Activated CD4-positive, alpha-beta T cell treated with anti-CD3 and anti-CD28 coated beads, Interleukin-10, Interleukin-2, amounts not matched to agents 100 ng/mL and 50 ng/mL, durations not matched to agents 16 hours and 8 hours (primary cell): Measurements from ENCODE around the gene PARD3.
A peak's percentile ranks its signal among the peaks of the same experiment; 100 is the strongest.
"Not testable (repeated sequence)": the region's sequence is repeated elsewhere in the genome, so short reads cannot be mapped to it uniquely, and the experiment has no call there.

Experiments
- DNase-seq: peaks from one replicate; pipeline ENCODE4 v3.0.0-alpha.2; 2020

The PARD3 gene

GRCh38 chr10:34762603-34763299, 52.3 kb downstream of the PARD3 start:
- no peak for DNase-seq

GRCh38 chr10:34762156-34762555, 52.9 kb downstream of the PARD3 start:
- DNase-seq: no peak

GRCh38 chr10:34761453-34761852, 53.6 kb downstream of the PARD3 start:
- no peak for DNase-seq

GRCh38 chr10:34760606-34761005, 54.5 kb downstream of the PARD3 start:
- DNase-seq: no peak

- no peak for DNase-seq
Observed at GRCh38 chr10:34759837-34760215, 55.3 kb downstream of the PARD3 start.

- DNase-seq: no peak
Observed at GRCh38 chr10:34759161-34759836, 55.8 kb downstream of the PARD3 start.

- DNase-seq: peak; percentile 8
Observed at GRCh38 chr10:34758447-34758996, 56.6 kb downstream of the PARD3 start.

- DNase-seq: no peak
Observed at GRCh38 chr10:34757933-34758332, 57.2 kb downstream of the PARD3 start.

GRCh38 chr10:34757181-34757580, 57.9 kb downstream of the PARD3 start:
- not testable (repeated sequence) for DNase-seq

- DNase-seq: no peak
Observed at GRCh38 chr10:34756584-34756983, 58.5 kb downstream of the PARD3 start.

- DNase-seq: no peak
Observed at GRCh38 chr10:34753014-34753757, 61.9 kb downstream of the PARD3 start.

GRCh38 chr10:34751272-34751671, 63.8 kb downstream of the PARD3 start:
- DNase-seq: no peak

GRCh38 chr10:34750795-34751194, 64.3 kb downstream of the PARD3 start:
- not testable (repeated sequence) for DNase-seq

GRCh38 chr10:34748767-34749166, 66.3 kb downstream of the PARD3 start:
- no peak for DNase-seq

GRCh38 chr10:34748357-34748756, 66.7 kb downstream of the PARD3 start:
- DNase-seq: no peak

GRCh38 chr10:34746094-34746493, 69.0 kb downstream of the PARD3 start:
- DNase-seq: no peak

- no peak for DNase-seq
Observed at GRCh38 chr10:34745244-34745643, 69.9 kb downstream of the PARD3 start.

GRCh38 chr10:34744590-34744989, 70.5 kb downstream of the PARD3 start:
- DNase-seq: no peak

- no peak for DNase-seq
Observed at GRCh38 chr10:34743814-34744213, 71.3 kb downstream of the PARD3 start.

GRCh38 chr10:34742456-34742855, 72.6 kb downstream of the PARD3 start:
- DNase-seq: no peak

- DNase-seq: not testable (repeated sequence)
Observed at GRCh38 chr10:34741087-34741486, 74.0 kb downstream of the PARD3 start.

GRCh38 chr10:34740321-34740720, 74.8 kb downstream of the PARD3 start:
- no peak for DNase-seq

- DNase-seq: no peak
Observed at GRCh38 chr10:34739915-34740314, 75.2 kb downstream of the PARD3 start.

GRCh38 chr10:34737772-34738169, 77.3 kb downstream of the PARD3 start:
- DNase-seq: no peak
